AG09319 (cell line): ENCODE measurements around the gene MLXIPL.
A peak's percentile ranks its signal among the peaks of the same experiment; 100 is the strongest.
"Not testable (repeated sequence)": the region's sequence is repeated elsewhere in the genome, so short reads cannot be mapped to it uniquely, and the experiment has no call there.

Source experiments
- DNase-seq: peaks from one replicate; pipeline ENCODE4 v3.0.0-alpha.2; 2010; ENCODE audit warnings: low read depth; ENCODE audit errors: extremely low read depth
- CTCF ChIP-seq: IDR thresholded peaks from 2 replicates; pipeline ENCODE4 v1.5.1; 2011; ENCODE audit warnings: low read depth, mild to moderate bottlenecking, inconsistent platforms, low read length, moderate library complexity

MLXIPL gene

GRCh38 chr7:73569042-73569608 is 55.2 kb downstream of the MLXIPL start:
- no peak for TF ChIP-seq CTCF
- no peak for DNase-seq

- TF ChIP-seq CTCF: no peak
- no peak for DNase-seq
Measured at GRCh38 chr7:73567846-73568685, 56.3 kb downstream of the MLXIPL start.

DNA sequence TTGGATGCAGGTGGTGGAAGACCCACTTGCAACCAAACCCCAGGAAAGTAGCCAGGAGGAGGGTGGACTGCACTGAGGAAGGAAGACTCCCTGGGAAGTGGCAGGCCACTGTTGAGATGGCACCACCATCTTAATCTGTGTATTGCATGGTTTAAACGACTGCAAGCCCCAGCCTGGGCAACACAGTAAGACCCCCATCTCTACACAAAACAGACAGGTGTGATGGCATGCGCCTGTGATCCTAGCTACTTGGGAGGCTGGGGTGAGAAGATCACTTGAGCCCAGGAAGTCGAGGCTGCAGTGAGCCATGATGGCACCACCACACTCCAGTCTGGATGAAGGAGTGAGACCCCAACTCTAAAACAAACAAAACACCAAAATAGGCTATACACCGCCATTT is 57.2 kb downstream of the MLXIPL start:
- no peak for TF ChIP-seq CTCF
- DNase-seq: no peak

DNA sequence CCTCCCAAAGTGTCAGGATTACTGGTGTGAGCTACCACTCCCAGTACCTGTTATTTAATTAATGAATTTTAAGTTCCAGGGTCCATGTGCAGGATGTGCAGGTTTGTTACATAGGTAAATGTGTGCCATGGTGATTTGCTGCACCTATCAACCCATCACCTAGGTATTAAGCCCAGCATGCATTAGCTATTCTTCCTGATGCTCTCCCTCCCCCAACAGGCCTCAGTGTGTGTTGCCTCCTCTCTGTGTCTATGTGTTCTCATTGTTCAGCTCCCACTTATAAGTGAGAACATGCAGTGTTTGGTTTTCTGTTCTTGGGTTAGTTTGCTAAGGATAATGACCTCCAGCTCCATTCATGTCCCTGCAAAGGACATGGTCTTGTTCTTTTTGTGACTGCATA is 57.9 kb downstream of the MLXIPL start:
- DNase-seq: not testable (repeated sequence)

DNA sequence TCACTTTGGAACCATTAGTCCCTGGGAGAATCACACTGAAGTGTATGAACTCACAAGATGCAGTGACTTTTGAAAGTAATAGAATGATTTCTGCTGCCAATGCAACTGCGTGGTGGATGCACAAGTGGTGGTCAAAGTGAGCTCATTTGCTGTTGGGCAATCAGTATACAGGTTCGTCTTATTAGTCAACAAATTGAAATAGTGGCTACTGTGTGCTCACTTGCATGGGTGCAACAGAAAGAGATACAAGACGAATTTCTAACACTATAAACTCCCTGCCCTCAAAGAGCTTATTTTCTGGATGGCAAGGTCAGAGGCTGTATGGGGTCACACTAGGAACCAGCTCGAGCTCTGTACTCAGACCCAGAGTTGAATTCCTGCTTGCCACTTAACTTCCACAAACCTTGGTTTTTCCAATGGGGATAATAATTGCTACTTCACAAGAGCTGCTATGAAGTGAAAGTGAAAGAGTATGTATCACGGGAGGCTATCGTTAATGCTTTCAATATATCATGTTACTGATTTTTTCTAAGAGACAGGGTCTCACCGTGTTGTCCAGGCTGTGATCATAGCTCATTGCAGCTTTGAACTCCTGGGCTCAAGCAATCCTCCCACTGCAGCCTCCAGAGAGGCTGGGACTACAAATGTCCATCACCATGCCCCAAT is 58.5 kb downstream of the MLXIPL start:
- DNase-seq: no peak
- TF ChIP-seq CTCF: no peak

DNA sequence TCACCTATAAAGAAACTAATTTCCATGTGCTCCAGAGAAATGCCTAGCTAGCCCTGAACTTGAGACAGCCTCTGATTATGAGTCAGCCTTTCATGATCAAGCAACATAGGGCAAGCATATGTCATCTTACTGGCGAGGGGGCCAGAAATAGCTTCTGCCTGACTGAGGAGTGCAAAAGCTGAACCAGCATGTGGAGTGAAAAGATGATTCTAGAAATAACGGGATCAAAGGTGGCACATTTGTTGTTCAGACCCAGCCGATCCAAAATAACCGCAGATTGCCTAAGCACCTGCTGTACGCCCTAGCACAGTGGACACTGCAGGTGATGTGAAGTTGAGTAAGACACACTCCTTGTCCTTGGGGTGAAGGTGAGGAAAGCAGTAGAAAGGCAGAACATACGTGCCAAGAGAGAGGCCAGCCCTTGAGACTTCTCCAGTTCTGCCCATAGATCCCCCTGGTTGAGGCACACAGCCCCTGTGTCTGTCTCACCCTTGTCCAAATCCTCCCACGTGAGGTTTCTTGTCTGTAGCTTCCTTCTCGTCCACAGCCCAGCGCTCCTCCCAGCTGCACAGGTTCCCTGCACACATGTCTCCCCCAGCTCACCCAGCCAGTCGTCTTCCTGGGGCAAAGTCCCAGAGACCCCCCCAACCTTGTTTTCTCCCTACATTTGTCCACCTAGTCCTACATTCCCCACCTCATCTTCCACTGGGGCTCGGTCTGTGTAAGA is 64.0 kb downstream of the MLXIPL start:
- no peak for TF ChIP-seq CTCF
- peak; percentile 60 for DNase-seq

GRCh38 chr7:73557397-73558257 is 66.7 kb downstream of the MLXIPL start, which contains the start of gene BCL7B:
Gene BCL7B (minus strand): TSS chr7:73557690. CDS start chr7:73557578, 112 bp downstream.
- DNase-seq: no peak
- no peak for TF ChIP-seq CTCF
